Body of pancreas (tissue), 4 donors: Measurements from ENCODE around the gene EEFSEC. TPM values are rescaled to one million over a fixed set of nuclear protein-coding genes. Genes with fewer than 3 reads are reported as not detected.
A peak's percentile ranks its signal among the peaks of the same experiment; 100 is the strongest.

Experiments used
- ATAC-seq: fragments of 150-250 bp; one replicate; pipeline ENCODE4 v1.9.1; 2016
- DNase-seq, 4 donors: peaks; one replicate each; pipeline ENCODE4 v3.0.0-alpha.2; 2019
- H3K27ac ChIP-seq, 4 donors: fragments of 200-600 bp; sonication (generic); 1 replicate in 3 of 4; 2 replicates in 1 of 4; pipeline versions ENCODE4 v1.5.1 to v1.6.1; 2016 to 2019; ENCODE audit warnings: mild to moderate bottlenecking in 1 of 4, mixed read lengths in 1 of 4, moderate library complexity in 1 of 4
- H3K27me3 ChIP-seq, 2 donors: fragments of 200-600 bp; sonication (generic); one replicate each; pipeline ENCODE4 v1.6.0; 2016; ENCODE audit warnings: mild to moderate bottlenecking in 1 of 2
- H3K36me3 ChIP-seq, 2 donors: fragments of 200-600 bp; sonication (generic); replicated peaks in 1 of 2; 2 replicates each; pipeline ENCODE4 v1.5.1; 2016; ENCODE audit warnings: low read depth in 2 of 2; ENCODE audit not compliant: insufficient read depth in 1 of 2
- H3K4me1 ChIP-seq: fragments of 200-600 bp; sonication (generic); one replicate; pipeline ENCODE4 v1.6.0; 2016
- H3K4me3 ChIP-seq, 2 donors: fragments of 200-600 bp; sonication (generic); 1 replicate in 1 of 2; 2 replicates in 1 of 2; pipeline ENCODE4 v1.5.1; 2016 to 2019
- H3K9me3 ChIP-seq, 3 donors: fragments of 200-600 bp; sonication (generic); 1 replicate in 2 of 3; 2 replicates in 1 of 3; pipeline ENCODE4 v1.5.1; 2016
- POLR2A ChIP-seq, 3 donors: fragments of 450-650 bp; IDR thresholded peaks; one replicate each; pipeline ENCODE4 v1.6.1; 2016; ENCODE audit warnings: antibody characterized with exemption in 3 of 3, mild to moderate bottlenecking in 2 of 3
- WGBS, 2 donors: methylation state at CpG; one replicate each; pipeline ENCODE4 v1.1.5; 2017; 5-methylcytosine and 5-hydroxymethylcytosine counted together
- intact Hi-C: fragments of 100-400 bp; cut with DNase I; formaldehyde crosslinking; loops from one replicate; pipeline ENCODE4 v1.15.1; 2023
- total RNA-seq, 2 donors: library from RNA; depleted of rRNA; stranded (reverse); fragments of >200 nt; gene quantifications; one replicate each; pipeline ENCODE4 v1.1.0, GENCODE V29; 2016
- TF ChIP-seq, protein P1 (sequence below), 7 experiments: fragments of 450-650 bp in 4 of 7; fragments of 200-600 bp in 3 of 7; sonication (generic) in 3 of 7; IDR thresholded peaks; one replicate each; pipeline ENCODE4 v1.5.1; 2016 to 2019; ENCODE audit warnings: antibody characterized with exemption in 7 of 7

The EEFSEC gene
- total RNA-seq, 2 donors from 2014 or later = 8.6 to 33.0 TPM

DNA sequence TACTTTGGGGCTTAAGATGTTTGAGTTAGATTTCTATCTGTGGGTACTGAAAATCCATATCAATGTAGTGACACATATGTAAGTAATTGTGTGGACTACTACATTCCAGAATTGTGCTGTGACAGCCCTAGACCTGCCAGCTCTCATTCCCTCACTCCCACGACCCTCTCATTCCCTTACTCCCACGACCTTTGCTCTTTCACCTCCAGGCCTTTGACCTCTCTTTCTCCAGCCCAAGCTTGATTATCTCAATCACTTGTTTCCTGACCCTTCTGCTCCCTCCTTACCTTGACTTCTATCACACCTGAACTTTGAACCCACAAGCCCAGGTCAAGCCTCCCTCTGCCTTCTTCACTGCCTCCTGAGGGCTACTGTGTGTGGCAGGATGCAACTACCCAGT, 26.0 kb upstream of the EEFSEC start:
- no peaks in the 10 kb centered on the region for H3K9me3 ChIP-seq
- no peaks in the 10 kb centered on the region for H3K27me3 ChIP-seq
- TF ChIP-seq POLR2A (IDR thresholded peaks at IDR 0.05) = no peak
- TF ChIP-seq, protein P1, sequence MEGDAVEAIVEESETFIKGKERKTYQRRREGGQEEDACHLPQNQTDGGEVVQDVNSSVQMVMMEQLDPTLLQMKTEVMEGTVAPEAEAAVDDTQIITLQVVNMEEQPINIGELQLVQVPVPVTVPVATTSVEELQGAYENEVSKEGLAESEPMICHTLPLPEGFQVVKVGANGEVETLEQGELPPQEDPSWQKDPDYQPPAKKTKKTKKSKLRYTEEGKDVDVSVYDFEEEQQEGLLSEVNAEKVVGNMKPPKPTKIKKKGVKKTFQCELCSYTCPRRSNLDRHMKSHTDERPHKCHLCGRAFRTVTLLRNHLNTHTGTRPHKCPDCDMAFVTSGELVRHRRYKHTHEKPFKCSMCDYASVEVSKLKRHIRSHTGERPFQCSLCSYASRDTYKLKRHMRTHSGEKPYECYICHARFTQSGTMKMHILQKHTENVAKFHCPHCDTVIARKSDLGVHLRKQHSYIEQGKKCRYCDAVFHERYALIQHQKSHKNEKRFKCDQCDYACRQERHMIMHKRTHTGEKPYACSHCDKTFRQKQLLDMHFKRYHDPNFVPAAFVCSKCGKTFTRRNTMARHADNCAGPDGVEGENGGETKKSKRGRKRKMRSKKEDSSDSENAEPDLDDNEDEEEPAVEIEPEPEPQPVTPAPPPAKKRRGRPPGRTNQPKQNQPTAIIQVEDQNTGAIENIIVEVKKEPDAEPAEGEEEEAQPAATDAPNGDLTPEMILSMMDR (IDR thresholded peaks at IDR 0.05) = no peak
- ATAC-seq (no peak), DNase-seq (no peak)
- no peaks in the 10 kb centered on the region for H3K36me3 ChIP-seq
- H3K4me3 ChIP-seq = no peak overlapping the region
- peaks cover 15% of the 10 kb centered on the region for H3K4me1 ChIP-seq
- WGBS, 2 donors = 30 to 31% methylated on average over 2 of the region's 2 CpGs
- H3K27ac ChIP-seq = no peak overlapping the region
- intact Hi-C loops = no loop called here

DNA sequence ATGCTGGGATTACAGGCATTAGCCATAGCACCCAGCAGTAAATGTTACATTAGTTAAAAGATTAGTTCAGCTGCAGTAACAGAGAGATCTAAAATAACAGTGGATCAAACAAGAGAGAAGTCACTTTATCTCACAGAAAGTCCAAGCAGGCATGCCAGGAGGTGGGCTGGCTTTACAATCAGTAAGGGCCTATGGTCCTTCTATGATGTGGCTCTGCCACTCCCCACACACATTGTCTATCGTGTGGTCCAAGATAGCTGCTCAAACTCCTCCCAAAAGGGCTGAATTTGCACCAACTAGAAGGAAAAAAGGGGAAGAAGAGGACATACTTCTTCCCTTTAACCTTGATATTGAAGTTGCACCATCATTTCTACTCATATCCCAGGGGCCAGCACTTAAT, 25.0 kb upstream of the EEFSEC start:
- H3K4me1 ChIP-seq = peaks cover 5% of the 10 kb centered on the region
- no peaks in the 10 kb centered on the region for H3K36me3 ChIP-seq
- TF ChIP-seq, protein P1 (IDR thresholded peaks at IDR 0.05) = no peak
- no peak for TF ChIP-seq POLR2A (IDR thresholded peaks at IDR 0.05)
- ATAC-seq (no peak), DNase-seq (no peak)
- intact Hi-C loops = no loop called here
- no peaks in the 10 kb centered on the region for H3K9me3 ChIP-seq
- H3K27ac ChIP-seq = no peak overlapping the region
- H3K4me3 ChIP-seq = no peak overlapping the region
- WGBS, 2 donors = 21 to 42% methylated on average over 1 of the region's 1 CpG
- H3K27me3 ChIP-seq = no peaks in the 10 kb centered on the region

DNA sequence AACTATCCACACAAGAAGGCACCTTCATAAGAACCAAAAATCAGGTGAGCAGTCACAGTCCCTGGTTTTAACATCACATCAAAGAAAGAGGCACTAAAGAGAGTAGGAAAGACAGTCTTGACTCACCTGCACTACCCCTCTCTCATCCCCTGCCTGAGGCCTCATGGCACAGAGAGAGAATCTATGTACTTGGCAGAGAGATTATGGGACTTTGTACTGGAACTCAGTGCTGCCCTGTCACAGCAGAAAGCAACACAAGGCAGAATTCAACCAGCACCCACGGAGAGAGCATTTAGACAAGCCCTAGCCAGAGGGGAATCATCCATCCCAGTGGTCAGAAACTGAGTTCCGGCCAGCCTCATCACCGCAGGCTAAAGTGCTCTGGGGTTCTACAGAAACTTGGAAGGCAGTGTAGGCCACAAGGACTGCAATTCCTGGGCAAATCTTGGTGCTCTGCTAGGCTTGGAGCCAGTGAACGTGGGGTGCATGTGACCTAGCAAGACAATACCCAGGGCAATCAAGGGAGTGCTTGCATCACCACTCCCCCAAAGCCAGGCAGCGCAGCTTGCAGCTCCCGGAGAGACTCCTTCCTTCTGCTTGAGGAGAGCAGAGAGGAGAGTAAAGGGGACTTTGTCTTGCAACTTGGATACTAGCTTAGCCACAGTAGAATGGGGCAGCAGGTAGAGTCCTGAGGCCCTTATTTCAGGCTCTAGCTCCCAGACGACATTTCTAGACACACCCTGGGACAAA, 21.2 kb upstream of the EEFSEC start:
- no peaks in the 10 kb centered on the region for H3K4me1 ChIP-seq
- no peak for ATAC-seq
- 93% methylated on average over 7 of the region's 7 CpGs for WGBS, 2 donors
- H3K4me3 ChIP-seq = no peak overlapping the region
- no peaks in the 10 kb centered on the region for H3K36me3 ChIP-seq
- no peak for DNase-seq
- intact Hi-C loops = no loop called here
- no peak overlapping the region for H3K27ac ChIP-seq
- H3K27me3 ChIP-seq = no peaks in the 10 kb centered on the region
- TF ChIP-seq, protein P1 (IDR thresholded peaks at IDR 0.05) = no peak
- TF ChIP-seq POLR2A (IDR thresholded peaks at IDR 0.05) = no peak
- no peaks in the 10 kb centered on the region for H3K9me3 ChIP-seq

DNA sequence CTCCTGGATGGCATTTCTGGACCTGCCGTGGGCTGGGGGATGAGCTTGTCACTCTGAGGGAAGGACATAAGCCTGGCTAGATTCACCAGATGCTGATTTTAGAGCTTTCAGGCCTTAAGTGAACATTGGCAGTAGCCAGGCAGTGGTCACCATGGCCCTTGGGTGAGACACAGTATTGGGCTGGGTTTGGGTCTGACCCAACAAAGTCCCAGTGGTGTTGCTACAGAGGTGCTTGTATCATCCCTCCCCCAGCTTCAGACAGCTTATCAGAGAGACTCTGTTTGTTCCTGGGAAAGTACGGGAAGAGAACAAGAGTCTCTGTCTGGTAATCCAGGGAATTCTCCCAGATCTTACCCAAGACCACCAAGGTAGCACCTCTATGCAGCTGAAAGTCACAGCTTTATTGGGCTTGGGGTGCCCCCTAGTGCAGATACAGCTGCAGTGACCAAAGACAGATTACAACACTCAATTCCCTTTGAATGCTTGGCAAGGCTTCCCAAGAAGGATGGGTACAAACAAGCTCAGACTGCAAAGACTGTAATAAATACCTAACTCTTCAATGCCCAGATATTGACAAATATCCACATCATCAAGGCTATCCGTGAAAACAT, 19.9 kb upstream of the EEFSEC start:
- H3K27ac ChIP-seq = no peak overlapping the region
- no peaks in the 10 kb centered on the region for H3K4me1 ChIP-seq
- WGBS, 2 donors = 51 to 59% methylated on average over 3 of the region's 3 CpGs
- no peaks in the 10 kb centered on the region for H3K36me3 ChIP-seq
- H3K9me3 ChIP-seq = no peaks in the 10 kb centered on the region
- TF ChIP-seq, protein P1 (IDR thresholded peaks at IDR 0.05) = peak; percentile 19 to 78 (median 66)
- no peak for TF ChIP-seq POLR2A (IDR thresholded peaks at IDR 0.05)
- ATAC-seq = peak; percentile 53
- H3K4me3 ChIP-seq = no peak overlapping the region
- peak; percentile 25 to 60 (median 44) for DNase-seq
- H3K27me3 ChIP-seq = no peaks in the 10 kb centered on the region
- intact Hi-C loops = no loop called here
